A673 (cell line): Measurements from ENCODE around the gene NRF1. TPM values are rescaled to one million over a fixed set of nuclear protein-coding genes. Genes with fewer than 3 reads are reported as not detected.

ENCODE experiments used
- BruUV-seq: library from RNA; stranded (reverse); fragments of 400-500 nt; replicated peaks from 2 replicates; lab custom pipeline; 2021; lab: Mats Ljungman, UMichigan
- CTCF ChIA-PET: fragments of 300-600 bp; sonication (Branson Sonifier 250); formaldehyde crosslinking; loops from one replicate; lab custom pipeline; 2022; ENCODE audit warnings: antibody characterized with exemption; lab: Charles Lee
- POLR2A ChIA-PET: fragments of 300-600 bp; sonication (Branson Sonifier 250); formaldehyde crosslinking; loops from one replicate; lab custom pipeline; 2022; ENCODE audit warnings: antibody characterized with exemption; ENCODE audit not compliant: low non-redundant PET; lab: Charles Lee
- DNase-seq: peaks from one replicate; pipeline ENCODE4 v3.0.0-alpha.2; 2015; ENCODE audit warnings: low spot score
- H3K27ac ChIP-seq: fragments of 200-600 bp; sonication (generic); 2 replicates; pipeline ENCODE4 v1.5.1; 2016; ENCODE audit warnings: mixed run types, low read depth, mild to moderate bottlenecking, mixed read lengths, antibody characterized with exemption, low read length; ENCODE audit not compliant: poor library complexity, severe bottlenecking
- H3K27me3 ChIP-seq: fragments of 200-600 bp; sonication (generic); replicated peaks from 2 replicates; pipeline ENCODE4 v1.6.1; 2017; ENCODE audit warnings: mixed run types, low read depth, mild to moderate bottlenecking, mixed read lengths, antibody characterized with exemption, low read length; ENCODE audit not compliant: insufficient read depth, poor library complexity
- H3K36me3 ChIP-seq: fragments of 200-600 bp; sonication (generic); 2 replicates; pipeline ENCODE4 v1.6.1; 2016; ENCODE audit warnings: mixed run types, mild to moderate bottlenecking, mixed read lengths, antibody characterized with exemption, low read length; ENCODE audit not compliant: insufficient read depth, poor library complexity, severe bottlenecking
- H3K4me1 ChIP-seq: fragments of 200-600 bp; sonication (generic); 2 replicates; pipeline ENCODE4 v1.6.1; 2017; ENCODE audit warnings: mixed run types, mild to moderate bottlenecking, mixed read lengths, antibody characterized with exemption, low read length; ENCODE audit not compliant: insufficient read depth, poor library complexity, severe bottlenecking
- H3K4me3 ChIP-seq: fragments of 200-600 bp; sonication (generic); 2 replicates; pipeline ENCODE4 v1.5.1; 2016; ENCODE audit warnings: low read depth, mixed run types, mild to moderate bottlenecking, mixed read lengths, low read length; ENCODE audit not compliant: poor library complexity, severe bottlenecking
- H3K9me3 ChIP-seq: fragments of 200-600 bp; sonication (generic); 2 replicates; pipeline ENCODE4 v1.6.1; 2016; ENCODE audit warnings: mixed run types, low read depth, mild to moderate bottlenecking, mixed read lengths, antibody characterized with exemption, low read length; ENCODE audit not compliant: poor library complexity, severe bottlenecking
- EZH2 ChIP-seq: fragments of 200-600 bp; sonication (generic); IDR thresholded peaks from 2 replicates; pipeline ENCODE4 v1.6.1; 2017; ENCODE audit warnings: borderline replicate concordance, low read depth, mild to moderate bottlenecking, mixed read lengths, antibody characterized with exemption, low read length; ENCODE audit not compliant: poor library complexity, severe bottlenecking
- intact Hi-C: fragments of 100-400 bp; cut with micrococcal nuclease; formaldehyde crosslinking; loops from one replicate; pipeline ENCODE4 v1.10.0; 2022; ENCODE audit not compliant: unreplicated experiment
- total RNA-seq: library from RNA; stranded (reverse); gene quantifications from 2 replicates; pipeline ENCODE4 v1.2.3, GENCODE V29; 2021
- TF ChIP-seq, protein P1 (sequence below): fragments of 300-800, 200-600 bp; sonication (generic); conservative IDR thresholded peaks from 2 replicates; pipeline ENCODE4 v1.5.1; 2017; ENCODE audit warnings: low read depth, mild to moderate bottlenecking, antibody characterized with exemption, low read length, moderate library complexity, mixed read lengths

NRF1 gene
- total RNA-seq, 1 experiment from 2014 or later: 30.2 TPM

DNA sequence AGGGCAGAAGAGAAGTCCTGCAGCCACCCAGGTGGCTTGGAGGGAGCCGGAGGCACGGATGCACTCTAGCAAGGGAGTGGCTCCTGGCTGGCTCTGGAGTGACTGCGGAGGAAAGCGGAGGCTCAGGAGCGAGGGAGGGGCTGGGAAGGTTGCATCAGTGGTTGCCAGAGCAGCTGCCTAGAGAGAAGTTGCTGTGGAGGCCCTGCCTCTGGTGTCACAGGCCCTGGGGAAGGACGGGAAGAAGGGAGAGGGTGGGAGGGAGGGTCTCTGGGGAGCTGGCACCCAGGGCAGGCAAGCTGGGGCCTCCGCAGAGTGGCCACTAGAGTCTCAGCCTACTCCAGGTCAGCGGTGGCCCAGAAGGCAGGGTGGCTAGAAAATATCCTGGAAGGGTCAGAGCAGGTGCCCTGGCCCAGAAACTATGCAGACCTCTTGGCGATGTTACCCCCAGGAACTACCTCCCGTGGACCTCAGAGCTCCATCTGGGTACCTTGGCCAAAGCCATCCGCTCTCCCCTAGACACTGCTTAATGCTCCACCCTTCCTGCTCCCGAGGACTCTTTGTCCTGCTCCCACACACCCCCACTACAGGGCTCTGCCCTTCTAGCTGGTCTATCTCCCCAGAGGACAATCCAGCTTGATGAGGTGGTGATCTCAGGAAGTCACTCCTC, 164.3 kb downstream of the NRF1 start:
- ChIA-PET POLR2A (no interaction called here), CTCF (no interaction called here)
- peaks cover 23% of the 10 kb centered on the region for H3K27me3 ChIP-seq
- TF ChIP-seq, protein P1, sequence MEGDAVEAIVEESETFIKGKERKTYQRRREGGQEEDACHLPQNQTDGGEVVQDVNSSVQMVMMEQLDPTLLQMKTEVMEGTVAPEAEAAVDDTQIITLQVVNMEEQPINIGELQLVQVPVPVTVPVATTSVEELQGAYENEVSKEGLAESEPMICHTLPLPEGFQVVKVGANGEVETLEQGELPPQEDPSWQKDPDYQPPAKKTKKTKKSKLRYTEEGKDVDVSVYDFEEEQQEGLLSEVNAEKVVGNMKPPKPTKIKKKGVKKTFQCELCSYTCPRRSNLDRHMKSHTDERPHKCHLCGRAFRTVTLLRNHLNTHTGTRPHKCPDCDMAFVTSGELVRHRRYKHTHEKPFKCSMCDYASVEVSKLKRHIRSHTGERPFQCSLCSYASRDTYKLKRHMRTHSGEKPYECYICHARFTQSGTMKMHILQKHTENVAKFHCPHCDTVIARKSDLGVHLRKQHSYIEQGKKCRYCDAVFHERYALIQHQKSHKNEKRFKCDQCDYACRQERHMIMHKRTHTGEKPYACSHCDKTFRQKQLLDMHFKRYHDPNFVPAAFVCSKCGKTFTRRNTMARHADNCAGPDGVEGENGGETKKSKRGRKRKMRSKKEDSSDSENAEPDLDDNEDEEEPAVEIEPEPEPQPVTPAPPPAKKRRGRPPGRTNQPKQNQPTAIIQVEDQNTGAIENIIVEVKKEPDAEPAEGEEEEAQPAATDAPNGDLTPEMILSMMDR: no peak
- TF ChIP-seq EZH2: no peak
- H3K36me3 ChIP-seq: no peaks in the 10 kb centered on the region
- DNase-seq: no peak
- peaks cover 5% of the 10 kb centered on the region for H3K4me1 ChIP-seq
- H3K9me3 ChIP-seq: no peaks in the 10 kb centered on the region
- intact Hi-C loops: no loop called here
- BruUV-seq: no TSS peak
- no peak overlapping the region for H3K4me3 ChIP-seq
- no peak overlapping the region for H3K27ac ChIP-seq

DNA sequence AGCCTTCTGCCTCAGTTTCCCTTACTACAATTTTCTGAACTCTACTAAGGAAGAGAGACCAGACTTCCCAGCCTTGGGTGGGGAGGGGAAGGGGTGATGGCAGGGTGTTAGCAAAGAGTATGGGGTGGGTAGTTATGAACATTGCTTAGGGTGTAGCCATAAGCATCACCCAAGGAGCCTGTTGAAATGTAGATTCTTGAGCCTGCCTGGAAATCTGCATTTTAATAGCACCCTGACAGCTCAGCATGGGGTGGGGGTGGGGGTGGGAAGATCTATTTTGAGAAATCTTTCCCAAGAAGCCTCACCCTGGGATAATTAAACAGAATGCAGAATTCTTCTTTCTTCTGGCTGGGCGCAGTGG, 164.8 kb downstream of the NRF1 start:
- H3K4me1 ChIP-seq: peaks cover 10% of the 10 kb centered on the region
- peaks cover 28% of the 10 kb centered on the region for H3K27me3 ChIP-seq
- intact Hi-C loops: no loop called here
- H3K27ac ChIP-seq: no peak overlapping the region
- POLR2A ChIA-PET: no interaction called here
- CTCF ChIA-PET: no interaction called here
- no peak overlapping the region for H3K4me3 ChIP-seq
- no peak for DNase-seq
- no TSS peak for BruUV-seq
- H3K9me3 ChIP-seq: no peaks in the 10 kb centered on the region
- TF ChIP-seq EZH2: no peak
- TF ChIP-seq, protein P1: no peak
- H3K36me3 ChIP-seq: no peaks in the 10 kb centered on the region

DNA sequence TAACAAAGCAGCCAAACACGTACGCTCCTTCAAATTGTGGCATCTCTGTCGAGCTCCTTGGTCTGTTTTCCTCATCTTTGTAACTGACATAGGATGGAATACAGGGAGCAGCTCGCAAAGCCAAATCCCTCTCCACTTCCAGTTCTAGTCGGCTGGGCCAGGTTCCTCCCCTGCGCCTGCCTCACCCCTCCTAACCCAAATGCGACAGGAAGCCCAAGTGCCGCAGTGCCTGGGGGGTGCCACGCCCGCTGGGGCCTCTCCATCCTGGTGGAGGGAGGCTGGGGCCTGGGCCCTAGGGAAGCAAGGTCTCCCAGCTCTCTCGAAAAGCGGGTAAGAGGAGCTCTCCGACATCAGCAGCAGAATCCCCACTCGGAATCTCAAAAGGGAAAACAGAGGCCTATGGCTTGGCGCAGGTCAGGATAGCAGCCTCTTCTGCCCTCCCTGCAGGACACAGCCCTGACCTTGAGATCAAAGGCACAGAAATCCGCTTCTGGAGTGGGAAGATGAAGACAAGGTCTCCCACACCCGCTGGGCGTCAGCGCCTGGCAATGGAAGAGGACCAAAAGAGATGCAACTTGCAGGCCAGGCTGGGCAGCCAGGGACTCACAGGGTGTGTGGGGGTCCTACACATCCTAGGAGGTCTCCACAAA, 165.8 kb downstream of the NRF1 start:
- DNase-seq: no peak
- TF ChIP-seq EZH2: no peak
- TF ChIP-seq, protein P1: no peak
- no peaks in the 10 kb centered on the region for H3K36me3 ChIP-seq
- H3K27me3 ChIP-seq: peaks cover 38% of the 10 kb centered on the region
- ChIA-PET POLR2A (no interaction called here), CTCF (no interaction called here)
- peaks cover 15% of the 10 kb centered on the region for H3K4me1 ChIP-seq
- no peaks in the 10 kb centered on the region for H3K9me3 ChIP-seq
- no TSS peak for BruUV-seq
- H3K27ac ChIP-seq: no peak overlapping the region
- no peak overlapping the region for H3K4me3 ChIP-seq
- intact Hi-C loops: no loop called here
